Ramos (cell line): ENCODE data around the gene TRIO.
"Not testable (repeated sequence)": the region's sequence is repeated elsewhere in the genome, so short reads cannot be mapped to it uniquely, and the experiment has no call there.

Source experiments
- in situ Hi-C: fragments of 300-500 bp; cut with MboI; formaldehyde crosslinking; loops from one replicate; pipeline ENCODE4 v1.14.3; 2022; ENCODE audit warnings: low sequenced_read_pairs; ENCODE audit not compliant: unreplicated experiment

TRIO gene

DNA sequence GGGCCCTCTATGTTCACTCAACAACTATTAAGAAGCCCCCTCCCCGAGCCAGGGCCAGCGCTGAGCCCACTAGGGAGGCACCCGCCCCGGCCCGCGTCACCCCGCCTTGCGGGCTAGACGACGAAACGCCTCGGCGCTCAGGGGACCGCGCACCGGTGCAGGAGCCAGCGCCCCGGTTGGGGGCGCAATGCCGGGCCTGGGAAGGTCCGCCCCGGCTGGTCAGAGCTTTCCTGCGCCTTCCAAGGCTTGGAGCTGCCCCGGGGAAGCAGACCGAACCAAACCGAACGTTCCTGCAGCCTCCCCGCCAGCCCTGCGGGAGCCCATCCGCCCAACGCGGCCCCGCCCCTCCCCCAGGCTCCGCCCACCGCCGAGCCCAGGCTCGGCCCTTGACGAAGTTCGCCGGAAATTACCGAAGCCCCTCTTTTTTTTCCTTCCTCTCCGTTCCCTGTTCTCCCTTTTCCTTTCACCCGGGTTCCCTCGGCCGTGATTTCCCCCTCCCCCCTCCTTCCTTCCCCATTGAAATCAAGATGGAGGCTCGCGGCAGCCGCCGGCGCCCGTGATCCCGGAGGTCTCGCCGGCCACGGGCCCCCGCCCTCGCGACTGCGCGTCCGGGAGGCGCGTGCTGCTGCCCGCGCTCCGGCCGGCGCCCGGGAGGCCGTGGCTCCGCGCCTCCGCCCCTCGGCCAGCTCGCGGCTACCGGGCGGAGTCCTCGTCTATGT is at the start of gene TRIO:
TRIO (plus strand) TSS at position 516 of the 719 bp plus-strand sequence. CDS start 384 bp downstream, outside the sequence.
- in situ Hi-C loops, result no loop called here

GRCh38 chr5:14097380-14097779 is 45.8 kb upstream of the TRIO start:
- in situ Hi-C loops, result not testable (repeated sequence)

- in situ Hi-C loops, result no loop called here
Measured at GRCh38 chr5:14097998-14098471, 45.1 kb upstream of the TRIO start.

GRCh38 chr5:14100281-14100680 is 42.9 kb upstream of the TRIO start:
- in situ Hi-C loops, result no loop called here

DNA sequence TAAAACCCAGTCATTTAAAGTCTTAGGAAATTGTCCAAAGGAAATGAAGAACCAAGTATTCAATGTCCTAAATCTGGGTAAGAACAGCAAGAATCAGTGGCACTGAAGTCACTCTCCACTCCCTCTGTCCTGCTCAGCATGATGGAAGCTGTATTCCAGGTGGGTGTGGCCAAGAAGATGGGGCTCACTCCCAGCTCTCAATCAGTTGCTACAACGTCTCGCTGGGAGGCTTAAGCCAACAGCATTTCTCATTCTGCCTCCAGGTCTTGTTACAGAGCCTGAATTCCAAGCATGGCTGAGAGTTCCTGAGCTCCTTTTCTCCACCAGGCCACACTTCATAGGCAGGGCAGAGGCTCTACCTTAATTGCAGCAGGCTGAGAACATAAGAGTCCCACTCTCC is 41.2 kb upstream of the TRIO start:
- in situ Hi-C loops, result no loop called here

DNA sequence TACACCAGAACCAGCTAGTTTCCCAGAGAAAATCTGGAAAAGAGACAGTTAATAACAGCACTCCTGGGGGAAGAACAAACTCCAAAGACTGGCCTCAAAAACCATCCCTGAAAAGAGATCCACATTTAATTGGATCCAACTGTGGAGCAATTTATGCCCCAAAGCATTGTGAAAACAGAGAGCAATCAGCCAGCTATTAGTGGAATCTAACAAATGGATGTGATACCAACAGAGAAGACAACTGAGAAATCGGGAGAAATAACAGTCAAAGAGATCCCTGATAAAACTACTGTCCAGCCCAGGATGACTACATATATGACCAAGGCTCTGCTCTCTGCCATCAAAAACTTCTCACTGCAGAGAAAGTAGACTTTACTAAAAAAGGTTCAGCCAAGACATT is 40.5 kb upstream of the TRIO start:
- in situ Hi-C loops, result no loop called here

- in situ Hi-C loops, result no loop called here
Measured at GRCh38 chr5:14105718-14106410, 37.3 kb upstream of the TRIO start.

DNA sequence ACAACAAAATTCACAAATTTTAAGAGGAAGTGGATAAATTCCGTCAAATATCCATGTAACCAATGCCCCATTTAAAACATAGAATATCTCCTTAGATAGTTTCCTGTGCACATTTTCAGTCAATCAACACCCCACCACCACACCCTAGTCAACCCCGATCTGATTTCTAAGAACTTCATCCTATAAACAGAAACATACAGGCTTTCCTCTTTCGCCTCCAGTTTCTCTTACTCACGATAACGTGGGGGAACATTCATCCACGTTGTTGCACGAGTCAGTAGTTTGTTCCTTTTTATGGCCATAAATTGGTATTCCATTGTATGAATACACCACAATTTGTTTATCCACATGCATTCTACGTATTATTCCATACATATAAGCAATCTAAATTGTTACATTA is 35.6 kb upstream of the TRIO start:
- in situ Hi-C loops, result no loop called here

- in situ Hi-C loops, result no loop called here
Measured at GRCh38 chr5:14108170-14108996, 34.8 kb upstream of the TRIO start.

DNA sequence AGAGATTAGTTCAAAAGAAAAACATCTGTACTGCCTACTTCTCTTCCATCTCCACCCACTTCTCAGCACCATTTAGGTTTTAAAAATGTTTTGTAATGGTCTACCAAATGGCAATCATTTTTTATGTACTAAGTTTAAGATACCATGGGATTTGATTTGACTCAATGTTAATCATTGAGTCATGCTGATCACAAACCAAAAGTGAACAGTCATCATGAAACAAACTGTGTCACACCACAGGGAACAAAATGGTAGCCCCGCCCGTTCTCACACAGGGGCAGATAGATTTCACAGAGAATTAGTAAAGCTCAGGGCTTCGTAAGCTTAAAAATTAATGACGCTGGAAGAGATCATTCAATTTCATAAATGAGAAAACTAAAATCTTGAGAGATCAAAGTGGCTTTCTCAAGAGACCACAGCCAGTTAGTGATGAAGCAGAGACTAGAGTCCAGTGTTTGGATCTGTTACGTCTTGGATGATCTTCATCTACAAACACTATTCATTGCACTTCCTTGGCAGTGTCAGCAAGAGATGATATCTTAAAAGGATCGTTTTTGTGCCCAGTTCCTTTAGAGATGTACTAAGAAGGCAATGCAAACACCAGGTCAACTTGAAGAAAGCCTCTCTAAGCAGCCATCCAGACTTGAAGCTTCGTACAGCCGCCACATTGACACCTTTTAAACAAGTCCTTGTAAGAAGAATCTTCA is 33.9 kb upstream of the TRIO start:
- in situ Hi-C loops, result no loop called here

DNA sequence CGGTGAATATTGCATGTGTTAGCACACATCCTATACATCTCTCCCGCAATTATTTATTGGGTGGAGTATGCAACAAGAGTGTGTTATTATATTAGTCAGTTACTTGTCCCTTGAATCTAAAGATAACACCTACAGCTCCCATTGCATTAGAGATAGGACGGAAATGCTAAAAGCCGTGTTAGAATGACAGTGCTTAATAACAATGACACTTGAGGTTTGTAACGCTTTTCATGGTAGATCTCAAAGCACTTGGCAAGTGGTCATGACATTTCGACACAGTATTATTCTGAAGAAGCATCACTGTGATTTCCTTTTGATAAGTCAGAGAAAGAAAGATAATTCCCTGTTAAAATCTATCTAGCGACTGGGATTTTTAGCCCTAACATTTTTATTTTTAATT is 33.4 kb upstream of the TRIO start:
- in situ Hi-C loops, result no loop called here

- in situ Hi-C loops, result no loop called here
Measured at GRCh38 chr5:14110196-14110595, 32.9 kb upstream of the TRIO start.

DNA sequence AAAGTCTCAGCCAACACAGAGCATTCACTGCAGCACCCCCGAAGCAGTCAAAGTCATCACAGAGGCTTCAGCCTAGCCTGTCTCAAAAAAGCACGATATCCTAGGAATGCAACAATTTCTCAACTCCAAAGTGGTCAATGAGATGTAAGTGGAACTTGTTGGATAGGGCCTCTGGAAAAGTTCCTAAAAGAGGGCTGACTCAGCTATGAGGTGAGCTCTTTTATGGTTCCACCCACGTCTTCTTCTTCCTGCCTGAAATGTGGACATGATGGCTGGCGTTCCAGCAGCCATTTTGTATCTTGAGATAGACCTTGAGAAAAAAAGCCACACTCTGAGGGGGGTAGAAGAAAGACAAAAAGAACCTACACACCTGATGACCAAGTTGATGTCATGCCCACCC is 32.5 kb upstream of the TRIO start:
- in situ Hi-C loops, result no loop called here

DNA sequence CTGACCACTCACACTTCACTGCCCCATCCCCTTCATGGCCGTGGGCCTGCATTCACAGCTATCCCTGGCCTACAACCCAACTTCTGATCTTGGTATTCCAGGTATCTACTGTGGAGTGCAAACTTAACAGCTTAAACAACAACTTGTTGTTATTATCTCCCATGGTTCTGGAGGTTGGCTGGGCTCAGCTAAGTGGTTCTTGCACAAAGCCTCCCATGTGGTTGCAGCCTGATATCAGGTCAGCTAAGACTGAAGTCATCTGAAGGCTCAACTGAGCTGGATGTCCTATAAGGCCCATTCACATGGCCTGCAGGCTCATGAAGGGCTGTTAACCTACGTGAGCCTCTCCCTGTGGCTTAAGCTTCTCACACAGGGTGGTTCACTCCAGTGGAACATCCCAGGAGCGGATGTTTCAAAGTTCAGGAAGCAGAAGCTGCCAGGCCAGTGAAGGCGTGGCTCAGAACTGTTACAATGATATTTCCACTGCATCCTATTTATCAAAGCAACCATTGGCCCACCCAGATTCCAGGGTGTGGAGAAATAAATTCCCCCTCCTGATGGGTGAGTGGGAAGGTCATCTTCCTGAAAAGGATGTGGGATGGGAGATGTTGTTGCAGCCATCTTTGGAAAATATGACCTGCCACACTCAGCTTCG is 30.0 kb upstream of the TRIO start:
- in situ Hi-C loops, result no loop called here

DNA sequence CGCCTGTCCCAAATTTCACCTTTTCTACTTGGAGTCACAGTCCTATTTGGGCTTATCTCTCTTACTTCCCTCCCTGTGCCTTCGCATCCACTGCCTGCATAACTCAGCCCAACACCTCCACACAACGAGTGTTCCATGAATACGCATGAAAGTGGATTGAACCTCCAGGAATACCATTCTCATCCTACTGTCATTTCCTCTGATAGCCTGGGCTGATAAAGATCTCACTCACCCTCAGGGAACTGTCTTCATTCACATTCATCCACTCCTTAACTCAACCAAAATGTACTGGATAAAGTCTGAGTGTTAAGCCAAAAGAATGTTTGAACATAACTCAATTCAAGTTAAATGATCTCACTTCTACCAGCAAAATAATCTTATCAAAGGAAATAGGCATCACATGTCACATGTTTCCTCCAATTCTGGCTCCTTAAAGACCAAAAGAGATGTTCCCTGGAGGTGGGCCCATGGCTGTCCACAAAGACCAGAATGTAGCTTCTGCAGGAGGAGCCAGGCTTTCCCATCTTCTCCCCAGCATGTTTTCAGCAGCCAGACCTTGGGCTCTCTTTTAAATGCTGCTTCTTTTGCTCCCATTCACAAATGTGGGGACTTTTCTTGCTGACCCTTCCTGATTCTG is 28.4 kb upstream of the TRIO start:
- in situ Hi-C loops, result no loop called here

DNA sequence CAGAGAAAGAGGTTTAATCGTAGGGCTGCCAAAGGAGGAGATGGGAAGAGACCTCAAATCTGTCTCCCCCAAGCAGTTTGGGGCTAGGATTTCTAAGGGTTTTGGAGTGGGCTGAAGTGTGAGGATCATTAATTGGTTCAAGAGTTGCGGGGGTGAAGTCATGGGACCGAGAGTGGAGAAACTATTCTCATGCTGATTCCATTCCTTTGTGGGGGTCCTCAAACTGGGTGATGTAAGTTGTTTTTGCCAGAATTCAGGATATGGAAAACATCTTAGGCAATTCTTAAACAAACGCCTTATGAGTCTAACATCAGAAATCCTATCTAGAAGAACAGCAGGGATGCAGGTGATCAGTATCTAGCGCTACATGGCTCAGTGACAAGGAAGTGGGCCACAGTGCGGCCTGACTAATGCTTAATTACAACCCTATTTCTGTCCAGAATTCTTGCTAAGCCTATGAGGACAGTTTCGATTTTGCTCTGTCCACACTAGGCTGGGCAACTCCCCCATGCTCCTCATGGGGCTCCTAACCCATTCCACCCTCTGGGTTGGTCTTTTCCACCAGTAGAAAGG is 27.7 kb upstream of the TRIO start:
- in situ Hi-C loops, result no loop called here

GRCh38 chr5:14118551-14119320 is 24.4 kb upstream of the TRIO start:
- in situ Hi-C loops, result no loop called here

DNA sequence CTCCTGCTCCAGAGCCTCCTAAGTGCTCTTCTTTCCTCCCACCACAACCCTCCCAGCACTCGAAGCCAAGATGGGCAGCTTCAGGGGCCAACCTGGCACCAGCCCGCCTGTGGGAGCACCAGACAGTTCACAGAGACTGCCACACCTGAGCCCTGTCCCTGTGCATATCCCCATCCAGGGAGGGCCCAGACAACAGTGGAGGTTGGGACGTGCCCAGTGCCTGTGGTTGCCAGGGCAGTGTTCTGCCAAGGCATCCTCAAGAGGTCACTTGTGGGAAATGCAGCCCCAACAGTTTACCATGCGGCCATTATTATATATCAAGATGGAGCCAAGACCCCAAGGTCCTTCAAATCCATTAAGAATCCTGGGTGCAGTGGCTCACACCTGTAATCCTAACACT is 23.0 kb upstream of the TRIO start:
- in situ Hi-C loops, result no loop called here
